Erythroblast (primary cell): Measurements from ENCODE around the gene HSD11B2.

ENCODE experiments used
- GATA1 ChIP-seq: IDR thresholded peaks from 2 replicates; pipeline ENCODE4 v1.6.1; 2011; ENCODE audit warnings: low read depth, mild to moderate bottlenecking, control low read depth, low read length, moderate library complexity
- POLR2A ChIP-seq: IDR thresholded peaks from 2 replicates; pipeline ENCODE4 v1.6.1; 2011; ENCODE audit warnings: mild to moderate bottlenecking, low read length

DNA sequence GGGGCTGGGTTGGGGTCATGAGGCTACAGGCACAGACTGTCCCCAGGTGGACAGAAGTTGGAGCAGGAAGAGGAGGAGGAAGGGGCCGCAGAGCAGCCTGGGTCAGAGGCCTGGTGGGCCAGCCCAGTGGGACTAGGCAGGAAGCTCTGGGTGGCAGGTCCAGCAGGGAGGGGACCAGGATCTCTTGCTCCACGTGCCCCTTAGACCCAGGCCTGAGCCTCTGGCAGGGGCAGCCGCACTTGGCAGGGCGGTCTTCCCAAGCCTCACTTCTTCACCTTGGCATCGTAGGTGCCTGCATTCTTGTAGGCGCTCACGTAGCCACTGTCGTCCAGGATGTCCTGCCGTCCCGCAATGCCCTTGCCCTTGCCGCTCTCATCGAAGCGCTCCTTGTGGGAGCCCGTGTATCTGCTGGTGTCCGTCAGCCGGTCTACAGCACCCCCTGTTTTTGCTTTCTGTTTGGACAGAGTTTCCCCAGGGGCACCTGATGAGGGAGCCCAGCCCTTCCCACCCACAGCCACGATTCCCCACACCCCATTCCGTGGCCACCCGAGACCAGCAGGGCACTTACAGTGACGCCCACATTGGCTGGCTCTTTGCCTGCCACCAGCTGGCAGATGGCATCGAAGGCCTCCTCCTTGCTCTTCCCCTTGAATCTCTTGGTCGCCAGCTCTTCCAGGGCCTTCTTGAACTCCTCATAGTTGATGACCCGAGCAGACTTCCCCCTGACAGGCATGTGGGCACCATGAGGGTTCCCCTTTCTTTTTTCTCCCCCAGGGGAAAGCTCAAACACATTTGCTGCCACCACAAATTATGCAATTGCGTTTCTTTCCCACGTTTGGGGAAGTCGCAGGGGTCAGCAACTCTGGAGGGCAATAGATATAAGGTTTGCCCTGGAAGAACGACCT lies 40.8 kb upstream of the HSD11B2 start:
- no peak for TF ChIP-seq POLR2A
- TF ChIP-seq GATA1, result no peak
